DMS 273 treated with DMSO at 0.1 percent for 48 hours (cell line): ENCODE results near the gene TRPM2.
"Not testable (repeated sequence)": the region's sequence is repeated elsewhere in the genome, so short reads cannot be mapped to it uniquely, and the experiment has no call there.

Source experiments
- DNase-seq: peaks from one replicate; lab custom pipeline; 2025; lab: John Stamatoyannopoulos, UW

The TRPM2 gene

DNA sequence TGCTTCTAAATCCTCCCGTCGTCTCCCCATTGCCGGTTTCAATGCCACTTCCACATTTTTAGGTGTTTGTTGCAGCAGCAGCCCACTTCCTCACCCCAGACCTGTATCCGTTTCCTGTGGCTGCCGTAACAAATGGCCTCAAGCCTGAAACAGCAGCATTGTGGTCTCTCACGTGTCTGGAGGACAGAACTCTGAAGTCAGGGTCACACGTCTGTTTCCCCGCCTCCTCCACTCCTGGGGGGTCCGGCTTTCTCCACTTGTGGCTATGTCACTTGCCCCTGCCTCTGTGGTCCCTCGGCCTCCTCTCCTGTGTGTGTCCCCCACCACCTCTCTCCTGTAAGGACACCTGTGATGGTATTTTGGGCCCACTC is 21.8 kb downstream of the TRPM2 start:
- DNase-seq, result no peak

DNA sequence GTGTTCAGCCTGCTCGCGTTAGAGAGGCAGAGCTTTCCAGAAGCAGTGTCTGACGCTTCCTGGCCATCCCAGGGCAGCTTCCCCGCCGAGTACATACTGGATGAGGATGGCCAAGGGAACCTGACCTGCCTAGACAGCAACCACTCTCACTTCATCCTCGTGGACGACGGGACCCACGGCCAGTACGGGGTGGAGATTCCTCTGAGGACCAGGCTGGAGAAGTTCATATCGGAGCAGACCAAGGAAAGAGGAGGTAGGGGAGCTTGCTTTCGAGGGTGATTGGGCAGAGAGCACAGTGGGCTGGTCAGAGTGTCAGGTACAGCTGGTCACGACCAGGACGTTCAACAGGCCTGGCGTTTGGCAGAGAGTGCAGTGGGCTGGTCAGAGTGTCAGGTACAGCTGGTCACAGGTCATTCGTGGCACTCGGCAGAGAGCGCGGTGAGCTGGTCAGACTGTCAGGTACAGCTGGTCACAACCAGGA is 22.4 kb downstream of the TRPM2 start:
- no peak for DNase-seq

DNA sequence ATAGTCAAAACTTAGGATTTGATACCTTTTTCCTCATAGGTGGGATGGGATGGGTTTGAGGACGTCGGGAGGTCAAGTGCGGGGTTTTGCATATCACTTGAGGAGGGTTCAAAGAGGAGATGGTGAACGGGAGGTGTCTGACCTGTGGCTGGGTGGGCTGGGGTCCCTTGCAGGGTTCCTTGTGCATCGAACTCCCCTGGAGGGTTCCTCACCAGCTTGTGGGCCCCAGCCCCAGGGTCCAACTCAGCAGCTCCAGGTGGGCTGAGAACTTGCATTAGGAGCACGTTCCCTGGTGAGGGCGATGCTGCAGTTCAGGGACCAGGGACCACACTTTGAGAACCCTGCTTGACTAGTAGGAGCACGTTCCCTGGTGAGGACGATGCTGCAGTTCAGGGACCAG is 23.2 kb downstream of the TRPM2 start:
- DNase-seq, result no peak

DNA sequence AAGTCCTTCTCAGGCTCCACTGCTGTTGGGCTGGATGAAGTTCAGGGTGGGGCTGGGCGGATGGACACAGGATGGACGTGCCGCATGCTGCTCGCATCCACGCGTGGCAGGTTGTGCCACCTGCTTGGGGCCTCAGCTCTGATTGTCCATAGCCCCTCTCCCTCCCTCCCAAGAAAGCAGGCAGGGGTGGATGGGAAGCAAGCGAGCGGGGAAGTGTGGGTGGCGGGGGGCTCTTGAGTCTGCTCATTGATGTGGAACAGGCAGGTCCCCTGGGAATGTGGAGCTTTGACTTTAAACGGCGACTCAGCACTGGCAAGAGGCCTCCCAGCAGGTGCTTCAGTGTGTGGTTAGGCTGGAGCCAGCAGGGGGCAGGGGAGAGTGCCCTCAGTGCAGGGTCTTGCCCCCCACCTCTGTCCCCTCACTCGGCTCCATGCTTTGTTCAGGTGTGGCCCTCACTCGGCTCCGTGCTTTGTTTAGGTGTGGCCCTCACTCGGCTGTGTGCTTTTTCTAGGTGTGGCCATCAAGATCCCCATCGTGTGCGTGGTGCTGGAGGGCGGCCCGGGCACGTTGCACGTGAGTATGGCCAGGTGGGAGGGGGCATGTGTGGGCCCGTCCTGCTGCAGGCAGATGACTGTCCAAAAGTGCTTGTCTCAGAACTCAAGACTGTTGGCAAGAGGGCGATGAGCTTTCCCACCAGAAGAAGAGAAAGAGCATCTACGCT is 23.9 kb downstream of the TRPM2 start:
- DNase-seq, result no peak

DNA sequence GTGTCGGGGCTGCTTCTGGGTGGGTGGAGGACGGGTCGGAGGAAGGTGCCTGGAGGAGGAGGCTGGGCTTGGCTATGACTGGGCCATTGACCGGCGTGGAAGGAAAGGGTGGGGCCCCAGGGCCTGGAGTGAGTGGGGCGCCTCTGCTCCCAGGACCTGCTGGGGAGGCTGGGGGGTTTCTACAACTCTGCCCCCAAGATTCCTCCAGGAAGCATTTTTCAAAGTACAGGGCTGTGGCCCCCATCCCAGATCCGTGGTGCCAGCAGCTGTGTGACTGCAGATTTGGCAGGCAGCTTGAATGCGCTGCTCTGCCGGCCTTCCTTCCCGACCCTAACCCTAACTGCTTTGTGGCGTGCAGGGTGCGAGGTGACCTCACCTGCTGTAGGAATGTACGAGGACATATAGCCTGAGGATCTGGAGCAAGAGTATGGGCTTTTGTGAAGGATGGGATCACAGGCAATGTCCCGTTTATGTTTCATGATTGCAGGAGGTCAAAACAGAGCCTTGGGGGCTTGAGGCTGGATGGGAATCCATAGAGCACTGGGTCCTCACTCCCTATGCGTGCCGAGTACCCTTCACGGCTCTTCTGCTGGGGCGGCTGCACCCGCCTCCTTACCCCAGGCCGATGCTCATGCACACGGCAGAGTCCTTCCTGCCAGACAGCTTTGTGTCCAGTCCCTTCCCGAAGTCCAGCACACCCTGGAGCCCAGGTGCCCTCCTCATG is 24.7 kb downstream of the TRPM2 start:
- DNase-seq, result no peak

DNA sequence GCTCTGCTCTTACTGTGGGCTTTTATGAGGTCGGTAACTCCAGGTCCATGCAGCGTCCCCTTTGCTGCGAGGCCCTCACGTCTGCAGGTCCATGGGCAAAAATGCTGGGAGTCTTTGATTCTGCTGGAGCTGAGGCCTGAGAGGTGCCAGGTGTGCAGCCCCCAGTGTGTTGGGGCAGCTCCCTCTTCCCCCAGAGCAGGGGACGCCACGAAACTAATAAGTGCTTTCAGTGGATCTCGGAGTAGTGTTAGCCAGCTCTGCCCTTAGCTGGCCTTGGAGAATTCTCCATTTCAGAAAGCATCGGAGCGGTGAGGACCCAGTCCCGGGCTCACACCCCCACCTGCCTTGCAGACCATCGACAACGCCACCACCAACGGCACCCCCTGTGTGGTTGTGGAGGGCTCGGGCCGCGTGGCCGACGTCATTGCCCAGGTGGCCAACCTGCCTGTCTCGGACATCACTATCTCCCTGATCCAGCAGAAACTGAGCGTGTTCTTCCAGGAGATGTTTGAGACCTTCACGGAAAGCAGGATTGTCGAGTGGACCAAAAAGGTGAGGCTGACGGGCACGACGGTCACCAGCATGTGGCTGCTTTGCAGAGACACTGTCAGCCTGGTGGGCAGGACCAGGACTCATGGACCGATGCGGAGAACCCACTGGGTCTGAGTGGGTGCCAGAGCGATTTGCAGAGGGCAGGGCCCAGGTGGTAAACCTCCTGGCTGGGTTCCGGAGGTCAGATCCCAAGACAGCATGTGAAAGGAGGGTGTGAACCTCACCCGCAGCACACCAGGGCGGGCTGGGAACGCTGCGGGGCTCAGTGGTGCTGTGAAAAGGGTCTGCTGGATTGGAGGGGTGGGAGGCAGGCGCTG is 25.5 kb downstream of the TRPM2 start:
- DNase-seq, result no peak

DNA sequence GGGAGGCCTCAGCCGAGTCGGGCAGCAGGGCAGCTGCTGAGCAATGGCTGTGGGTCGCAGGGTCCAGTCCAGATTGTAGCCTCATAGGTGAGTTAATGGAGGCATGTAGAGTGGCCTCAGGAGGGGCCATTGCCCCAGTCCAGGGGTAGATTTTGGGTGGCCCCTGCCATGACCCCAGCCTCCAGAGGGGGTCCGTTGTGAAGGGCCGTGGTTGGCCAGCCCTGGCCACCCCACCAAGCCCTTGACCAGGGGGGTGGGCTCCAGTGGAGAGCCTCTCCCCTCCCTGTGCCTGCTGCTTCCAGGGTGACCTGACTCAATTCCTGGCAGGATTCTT is 26.1 kb downstream of the TRPM2 start:
- no peak for DNase-seq

DNA sequence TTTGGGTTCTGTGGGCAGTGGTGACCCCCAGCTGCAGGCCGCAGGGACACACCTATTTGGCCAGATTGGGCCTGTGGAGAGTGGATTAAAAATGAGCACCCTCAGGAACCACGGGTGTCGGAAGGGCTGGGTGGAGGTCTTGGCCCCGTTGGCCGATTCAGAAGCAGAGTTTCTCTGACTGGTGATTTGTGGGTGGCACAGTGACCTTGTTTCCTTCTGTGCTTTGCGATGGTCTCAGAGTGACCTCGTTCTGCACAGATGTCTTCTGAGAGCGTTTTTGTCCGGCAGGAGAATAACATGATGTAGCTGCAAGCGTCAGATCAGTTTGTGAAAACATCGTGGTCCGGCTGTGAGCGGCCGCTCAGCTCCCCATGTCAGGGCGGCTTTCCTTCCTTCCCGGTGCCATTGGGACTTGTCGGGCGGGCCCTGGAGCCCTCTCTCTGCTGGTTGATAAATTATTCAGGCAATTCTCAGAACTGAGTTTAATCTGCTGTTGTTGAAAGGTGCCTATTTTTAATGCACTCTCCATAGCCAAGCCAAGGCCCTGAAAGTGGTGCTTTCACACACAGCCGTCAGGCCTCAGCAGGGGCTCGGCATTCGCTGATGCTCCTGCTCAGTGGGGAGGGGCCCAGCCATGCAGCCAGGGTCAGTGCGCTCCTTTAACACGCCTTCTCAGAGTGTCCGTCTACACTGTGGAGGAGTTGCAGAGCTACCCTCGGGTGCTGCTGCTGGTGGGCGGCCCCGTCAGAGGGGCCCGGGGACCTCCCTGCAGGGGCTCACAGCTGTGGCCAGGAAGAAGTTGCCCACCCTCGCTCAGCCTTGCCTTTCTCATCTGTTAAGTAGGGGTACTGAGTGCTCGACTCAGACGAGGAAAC is 26.8 kb downstream of the TRPM2 start:
- no peak for DNase-seq

DNA sequence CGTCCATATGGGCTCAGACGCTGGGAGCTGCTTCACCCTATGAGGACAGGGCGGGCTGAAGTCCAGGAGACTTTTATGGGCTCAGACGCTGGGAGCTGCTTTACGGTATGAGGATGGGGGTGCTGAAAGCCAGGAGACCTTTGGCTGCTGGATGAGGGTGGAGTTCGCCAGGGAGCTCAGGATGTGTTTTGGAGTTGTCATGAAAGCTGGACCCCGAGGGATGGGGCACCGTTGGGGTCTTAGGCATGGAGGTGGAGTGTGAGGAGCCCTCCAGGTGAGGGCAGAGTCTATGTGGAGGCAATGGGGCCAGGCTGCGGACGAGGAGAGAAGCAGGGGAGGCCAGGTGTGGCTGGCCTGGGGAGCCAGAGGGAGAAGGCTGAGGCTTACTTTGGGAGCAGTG is 27.5 kb downstream of the TRPM2 start:
- DNase-seq, result no peak

DNA sequence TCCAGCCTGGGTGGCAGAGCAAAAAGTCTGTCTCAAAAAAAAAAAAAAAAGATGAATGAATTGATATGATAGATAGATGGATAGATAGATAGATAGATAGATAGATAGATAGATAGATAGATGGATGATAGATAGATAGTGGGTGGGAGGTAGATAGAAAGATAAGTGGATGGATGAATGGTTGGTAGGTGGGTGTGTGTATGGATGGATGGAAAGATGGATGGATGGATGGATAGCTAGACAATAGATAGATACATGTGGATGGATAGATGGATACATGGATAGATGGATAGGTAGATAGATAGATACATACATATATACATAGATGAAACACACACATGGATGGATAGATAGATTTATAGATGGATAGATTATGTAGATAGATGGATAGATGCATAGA is 28.5 kb downstream of the TRPM2 start:
- DNase-seq, result no peak

DNA sequence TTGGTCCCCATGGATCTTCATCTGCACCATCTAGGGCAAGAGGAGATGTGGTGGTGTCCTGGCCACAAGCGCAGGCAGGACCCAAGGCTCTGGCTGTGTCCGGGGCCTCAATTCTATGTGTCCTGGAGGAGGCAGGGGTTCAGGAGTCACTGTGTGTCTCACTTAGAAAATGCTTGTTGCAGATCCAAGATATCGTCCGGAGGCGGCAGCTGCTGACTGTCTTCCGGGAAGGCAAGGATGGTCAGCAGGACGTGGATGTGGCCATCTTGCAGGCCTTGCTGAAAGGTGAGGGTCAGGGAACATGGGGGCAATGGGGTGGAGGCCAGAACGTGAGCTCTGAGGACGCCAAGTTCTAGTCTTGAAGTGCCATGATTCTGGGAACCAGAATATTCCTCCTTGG is 29.1 kb downstream of the TRPM2 start:
- no peak for DNase-seq

DNA sequence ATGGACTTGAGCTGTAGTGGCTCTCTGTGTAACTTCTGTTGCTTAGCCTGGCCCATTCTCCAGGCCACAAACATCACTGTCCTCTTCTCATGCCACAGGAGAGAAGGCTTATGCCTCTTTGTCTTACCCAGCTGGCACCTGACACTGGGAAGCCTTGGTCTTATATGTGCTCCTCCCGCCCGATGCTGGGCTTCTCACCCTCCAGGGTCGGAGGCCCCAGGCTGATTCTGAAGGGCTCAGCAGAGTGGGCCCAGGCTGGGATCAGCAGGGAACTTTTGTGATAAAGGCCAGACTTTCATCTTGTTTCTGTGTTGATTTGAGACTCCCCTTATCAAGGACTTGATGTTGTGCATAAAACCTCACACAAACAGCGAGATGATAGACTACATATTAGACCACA is 29.8 kb downstream of the TRPM2 start:
- DNase-seq, result no peak

DNA sequence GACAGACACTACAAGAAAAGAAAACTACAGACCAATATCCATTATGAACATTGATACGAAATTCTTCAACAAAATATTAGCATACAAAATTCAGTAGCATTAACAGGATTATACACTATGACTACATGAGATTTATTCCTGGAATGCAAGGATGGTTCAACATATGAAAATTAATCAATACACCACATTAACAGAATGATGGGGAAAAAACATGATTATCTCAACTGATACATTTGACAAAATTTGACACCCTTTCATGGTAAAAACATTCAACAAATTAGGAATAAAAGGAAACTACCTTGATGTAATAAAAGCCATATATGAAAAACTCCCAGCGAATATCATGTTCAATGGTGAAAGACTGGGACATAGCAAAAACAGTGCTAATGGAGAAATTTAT is 31.5 kb downstream of the TRPM2 start:
- DNase-seq, result no peak

DNA sequence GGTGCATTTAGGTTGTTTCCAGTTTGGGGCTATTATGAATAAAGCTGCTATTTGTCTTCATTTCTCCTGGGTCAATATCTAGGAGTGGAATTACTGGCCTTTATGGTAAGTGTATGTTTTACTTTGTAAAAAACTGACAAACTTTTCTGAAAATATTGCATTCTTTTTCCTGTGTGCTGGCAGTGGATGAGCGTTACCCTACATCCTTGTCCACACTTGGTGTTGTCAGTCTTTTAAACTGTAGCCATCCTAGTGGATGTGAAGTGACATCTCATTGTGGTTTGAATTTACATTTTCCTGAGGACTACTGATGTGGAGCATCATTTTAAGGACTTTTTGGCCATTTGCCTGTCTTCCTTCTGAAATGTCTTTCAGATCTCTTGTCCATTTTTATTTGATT is 35.9 kb downstream of the TRPM2 start:
- no peak for DNase-seq

DNA sequence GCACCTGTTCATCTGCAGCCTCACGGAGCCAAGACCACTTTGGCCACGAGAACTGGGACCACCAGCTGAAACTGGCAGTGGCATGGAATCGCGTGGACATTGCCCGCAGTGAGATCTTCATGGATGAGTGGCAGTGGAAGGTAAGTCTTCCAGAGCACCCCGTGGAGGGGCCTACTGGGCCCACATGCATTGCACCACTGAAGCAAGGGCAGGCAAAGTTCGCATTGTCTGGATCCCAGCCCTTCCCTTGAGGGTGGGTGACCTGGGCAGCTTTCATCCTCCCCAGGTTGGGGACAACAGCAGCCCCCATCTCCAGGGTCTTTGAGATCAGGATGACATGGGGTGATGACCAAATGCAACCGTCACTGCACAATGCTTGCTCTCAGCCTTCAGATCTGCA is 37.5 kb downstream of the TRPM2 start:
- no peak for DNase-seq

DNA sequence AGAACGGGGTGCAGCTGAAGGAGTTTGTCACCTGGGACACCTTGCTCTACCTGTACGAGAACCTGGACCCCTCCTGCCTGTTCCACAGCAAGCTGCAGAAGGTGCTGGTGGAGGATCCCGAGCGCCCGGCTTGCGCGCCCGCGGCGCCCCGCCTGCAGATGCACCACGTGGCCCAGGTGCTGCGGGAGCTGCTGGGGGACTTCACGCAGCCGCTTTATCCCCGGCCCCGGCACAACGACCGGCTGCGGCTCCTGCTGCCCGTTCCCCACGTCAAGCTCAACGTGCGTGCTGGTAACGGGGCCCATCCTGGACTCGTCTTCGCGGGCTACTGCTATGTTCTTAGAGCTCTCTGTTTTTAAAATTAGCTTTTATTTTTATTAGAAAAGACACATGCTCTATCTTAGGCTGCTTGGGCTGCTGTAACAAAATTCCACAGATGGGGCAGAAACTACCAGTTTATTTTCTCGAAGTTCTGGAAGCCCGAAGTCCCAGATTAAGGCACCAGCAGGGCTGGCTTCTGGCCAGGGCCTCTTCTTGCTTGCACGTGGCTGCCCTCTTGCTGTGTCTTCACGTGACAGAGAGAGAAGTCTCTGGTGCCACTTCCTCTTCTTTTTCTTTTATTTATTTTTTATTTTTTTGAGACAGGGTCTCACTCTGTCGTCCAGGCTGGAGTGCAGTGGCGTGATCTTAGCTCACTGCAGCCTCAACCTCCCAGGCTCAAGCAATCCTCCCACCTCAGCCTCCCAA is 38.1 kb downstream of the TRPM2 start:
- no peak for DNase-seq

DNA sequence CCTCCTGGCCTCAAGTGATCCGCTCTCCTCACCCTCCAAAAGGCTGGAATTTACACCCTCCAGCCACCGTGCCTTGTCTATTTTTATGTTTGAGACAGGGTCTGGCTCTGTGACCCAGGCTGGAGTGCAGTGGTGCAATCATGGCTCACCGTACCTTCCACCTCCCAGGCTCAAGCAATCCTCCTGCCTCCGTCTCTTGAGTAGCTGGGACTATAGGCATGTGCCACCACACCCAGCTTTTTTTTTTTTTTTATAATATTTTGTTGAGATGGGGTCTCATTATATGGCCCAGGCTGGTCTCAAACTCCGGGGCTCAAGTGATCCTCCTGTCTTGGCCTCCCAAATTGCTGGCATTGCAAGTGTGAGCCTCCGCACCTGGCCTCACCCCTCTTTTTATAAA is 38.8 kb downstream of the TRPM2 start:
- DNase-seq, result no peak

DNA sequence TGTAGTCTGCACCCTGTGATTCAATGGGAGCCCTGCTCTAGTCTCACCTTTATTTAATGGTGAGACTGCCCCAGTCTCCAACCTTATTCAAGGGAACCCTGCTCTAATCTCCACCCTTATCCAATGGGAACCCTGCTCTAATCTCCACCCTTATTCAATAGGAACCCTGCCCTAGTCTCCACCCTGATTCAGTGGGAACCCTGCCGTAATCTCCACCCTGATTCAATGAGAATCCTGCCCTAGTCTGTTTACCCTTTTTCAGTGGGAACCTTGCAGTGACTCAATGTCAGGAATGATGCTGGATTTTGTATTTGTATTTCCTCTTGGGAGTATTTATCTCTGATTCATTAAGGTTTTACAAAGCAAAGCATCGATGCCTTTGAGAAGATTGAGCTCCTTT is 39.5 kb downstream of the TRPM2 start:
- DNase-seq, result no peak

DNA sequence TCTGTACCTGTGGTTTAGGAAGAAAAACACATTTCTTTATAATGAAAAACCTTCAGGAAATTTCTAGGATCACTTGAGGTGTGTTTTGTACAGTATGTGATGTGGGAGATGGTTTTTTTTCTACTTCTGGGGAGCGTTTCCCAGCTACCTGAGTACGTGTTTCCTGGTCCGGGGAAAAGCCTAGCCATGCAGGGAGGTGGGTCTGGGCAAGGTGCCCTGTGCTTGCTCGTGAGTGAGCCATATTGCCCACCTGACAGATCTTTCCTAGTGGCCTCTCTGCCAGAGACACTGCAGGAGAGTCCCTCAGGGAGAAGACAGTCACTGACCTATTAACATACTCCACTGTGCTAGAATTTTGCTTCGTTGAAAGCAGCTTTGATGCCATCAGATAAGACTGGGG is 41.3 kb downstream of the TRPM2 start:
- no peak for DNase-seq

DNA sequence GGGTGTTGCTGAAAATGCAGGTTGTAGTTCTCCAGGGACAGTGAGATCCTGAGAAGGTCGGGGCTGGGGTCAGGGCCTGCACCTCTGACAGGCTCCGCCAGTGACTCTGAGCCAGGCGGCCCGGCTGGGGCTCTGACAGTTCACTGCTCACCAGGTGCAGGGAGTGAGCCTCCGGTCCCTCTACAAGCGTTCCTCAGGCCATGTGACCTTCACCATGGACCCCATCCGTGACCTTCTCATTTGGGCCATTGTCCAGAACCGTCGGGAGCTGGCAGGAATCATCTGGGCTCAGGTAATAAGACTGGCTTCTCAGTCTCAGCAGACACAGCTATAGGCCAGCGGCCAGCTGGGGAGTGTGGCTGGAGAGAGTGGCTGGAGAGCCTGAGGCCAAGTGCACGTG is 41.8 kb downstream of the TRPM2 start:
- DNase-seq, result no peak

DNA sequence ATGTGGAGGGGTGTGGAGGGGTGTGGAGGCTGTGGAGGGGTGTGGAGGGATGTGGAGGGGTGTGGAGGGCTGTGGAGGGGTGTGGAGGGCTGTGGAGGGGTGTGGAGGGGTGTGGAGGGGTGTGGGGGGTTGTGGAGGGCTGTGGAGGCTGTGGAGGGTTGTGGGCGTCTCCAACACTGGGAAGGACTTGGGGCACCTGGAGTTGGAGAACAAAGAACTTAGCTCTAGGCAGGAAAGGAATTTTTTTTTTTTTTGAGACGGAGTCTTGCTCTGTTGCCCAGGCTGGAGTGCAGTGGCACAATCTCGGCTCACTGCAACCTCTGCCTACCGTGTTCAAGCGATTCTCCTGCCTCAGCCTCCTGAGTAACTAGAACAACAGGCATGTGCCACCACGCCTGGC is 43.4 kb downstream of the TRPM2 start:
- DNase-seq, result not testable (repeated sequence)
